Endodermal cell (in vitro differentiated cells): Measurements from ENCODE around the gene NUDT19. TPM values are rescaled to one million over a fixed set of nuclear protein-coding genes. Genes with fewer than 3 reads are reported as not detected.

ENCODE experiments used
- DNase-seq: peaks from one replicate; pipeline ENCODE4 v3.0.0-alpha.2; 2017
- H3K27ac ChIP-seq: 2 replicates; pipeline ENCODE4 v1.5.1; 2013; ENCODE audit warnings: mild to moderate bottlenecking, low read depth, low read length, moderate library complexity
- H3K27me3 ChIP-seq: 2 replicates; pipeline ENCODE4 v1.6.1; 2013; ENCODE audit warnings: mild to moderate bottlenecking, low read length, moderate library complexity; ENCODE audit not compliant: insufficient read depth, control insufficient read depth, poor library complexity, severe bottlenecking
- H3K36me3 ChIP-seq: 2 replicates; pipeline ENCODE4 v1.7.0; 2013; ENCODE audit warnings: mild to moderate bottlenecking, low read length, moderate library complexity; ENCODE audit not compliant: control insufficient read depth, insufficient read depth
- H3K4me1 ChIP-seq: one replicate; pipeline ENCODE4 v1.7.0; 2013; ENCODE audit warnings: low read length; ENCODE audit not compliant: control insufficient read depth, insufficient read depth
- H3K4me3 ChIP-seq: 2 replicates; pipeline ENCODE4 v1.5.1; 2013; ENCODE audit warnings: mild to moderate bottlenecking, low read length, moderate library complexity
- H3K9ac ChIP-seq: 2 replicates; pipeline ENCODE4 v1.6.1; 2013; ENCODE audit warnings: mild to moderate bottlenecking, low read length, moderate library complexity; ENCODE audit not compliant: poor library complexity, severe bottlenecking; ENCODE audit errors: extremely low read depth
- H3K9me3 ChIP-seq: 2 replicates; pipeline ENCODE4 v1.6.1; 2013; ENCODE audit warnings: mild to moderate bottlenecking, low read length, moderate library complexity; ENCODE audit not compliant: control insufficient read depth
- H3K27ac Mint-ChIP-seq: 2 replicates; pipeline ENCODE4 v1.8.0; 2020; ENCODE audit warnings: mixed read lengths
- H3K27me3 Mint-ChIP-seq: 2 replicates; pipeline ENCODE4 v1.8.0; 2021; ENCODE audit warnings: mild to moderate bottlenecking, mixed read lengths; ENCODE audit not compliant: insufficient read depth
- H3K36me3 Mint-ChIP-seq: 2 replicates; pipeline ENCODE4 v1.8.0; 2020; ENCODE audit warnings: low read depth, mixed read lengths
- H3K4me1 Mint-ChIP-seq: 2 replicates; pipeline ENCODE4 v1.8.0; 2020; ENCODE audit warnings: mixed read lengths
- H3K4me3 Mint-ChIP-seq: 2 replicates; pipeline ENCODE4 v1.8.0; 2020; ENCODE audit warnings: mild to moderate bottlenecking, moderate library complexity, mixed read lengths
- H3K9me3 Mint-ChIP-seq: 2 replicates; pipeline ENCODE4 v1.8.0; 2020; ENCODE audit warnings: mild to moderate bottlenecking, mixed read lengths
- WGBS, 2 experiments: methylation state at CpG; one replicate each; pipeline versions ENCODE4 v1.1.5 to v1.1.7; 2013; ENCODE audit warnings: missing lambda C conversion rate in 2 of 2, mixed read lengths in 1 of 2; ENCODE audit not compliant: insufficient coverage in 1 of 2, insufficient read length in 1 of 2; 5-methylcytosine and 5-hydroxymethylcytosine counted together
- total RNA-seq, 2 donors: library from RNA; stranded (reverse); fragmentation: NEBNext Ultra II Directional in 1 of 2; extraction: Animal tissue kit (Norgen Biotek cat#: 25700) in 1 of 2; gene quantifications; 2 replicates in 1 of 2; 3 replicates in 1 of 2; pipeline ENCODE4 v1.2.1, GENCODE V29; 2021
- TF ChIP-seq, protein P1 (sequence below): fragments of 200-600 bp; sonication (generic); conservative IDR thresholded peaks from 2 replicates; pipeline ENCODE4 v1.5.0; 2021; ENCODE audit warnings: antibody characterized with exemption, mild to moderate bottlenecking

Gene NUDT19
- total RNA-seq, 2 donors from 2014 or later, result 5.8 to 6.8 TPM

DNA sequence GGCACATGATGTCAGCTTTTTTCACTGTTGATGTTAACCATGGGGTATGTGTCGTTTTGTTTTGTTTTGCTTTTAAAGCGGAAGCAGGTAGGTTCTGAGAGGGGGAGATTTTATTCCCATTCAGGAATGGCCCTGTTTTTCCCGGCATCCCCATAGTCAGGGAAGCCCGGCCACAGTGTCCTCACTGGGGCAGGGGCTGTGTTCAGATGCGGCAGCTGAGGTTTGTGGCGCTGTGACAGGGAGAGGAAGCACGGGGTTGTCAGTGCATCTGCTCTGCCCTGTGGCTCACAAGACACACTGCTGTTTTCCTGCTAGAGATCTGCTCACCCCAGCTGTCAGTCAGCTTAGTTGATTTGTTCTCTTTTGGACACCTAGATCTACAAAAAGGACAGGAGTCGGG is 44.3 kb upstream of the NUDT19 start:
- peaks cover 51% of the 10 kb centered on the region for H3K36me3 Mint-ChIP-seq
- no peak overlapping the region for H3K4me3 Mint-ChIP-seq
- H3K27me3 Mint-ChIP-seq, result no peaks in the 10 kb centered on the region
- H3K27ac ChIP-seq, result no peak overlapping the region
- no peak overlapping the region for H3K9ac ChIP-seq
- H3K4me3 ChIP-seq, result no peak overlapping the region
- H3K4me1 Mint-ChIP-seq, result peaks cover 4% of the 10 kb centered on the region
- WGBS, 2 experiments, result 93 to 95% methylated on average over 4 to 8 of the region's 8 CpGs
- H3K27me3 ChIP-seq, result no peaks in the 10 kb centered on the region
- DNase-seq, result no peak
- TF ChIP-seq, protein P1, sequence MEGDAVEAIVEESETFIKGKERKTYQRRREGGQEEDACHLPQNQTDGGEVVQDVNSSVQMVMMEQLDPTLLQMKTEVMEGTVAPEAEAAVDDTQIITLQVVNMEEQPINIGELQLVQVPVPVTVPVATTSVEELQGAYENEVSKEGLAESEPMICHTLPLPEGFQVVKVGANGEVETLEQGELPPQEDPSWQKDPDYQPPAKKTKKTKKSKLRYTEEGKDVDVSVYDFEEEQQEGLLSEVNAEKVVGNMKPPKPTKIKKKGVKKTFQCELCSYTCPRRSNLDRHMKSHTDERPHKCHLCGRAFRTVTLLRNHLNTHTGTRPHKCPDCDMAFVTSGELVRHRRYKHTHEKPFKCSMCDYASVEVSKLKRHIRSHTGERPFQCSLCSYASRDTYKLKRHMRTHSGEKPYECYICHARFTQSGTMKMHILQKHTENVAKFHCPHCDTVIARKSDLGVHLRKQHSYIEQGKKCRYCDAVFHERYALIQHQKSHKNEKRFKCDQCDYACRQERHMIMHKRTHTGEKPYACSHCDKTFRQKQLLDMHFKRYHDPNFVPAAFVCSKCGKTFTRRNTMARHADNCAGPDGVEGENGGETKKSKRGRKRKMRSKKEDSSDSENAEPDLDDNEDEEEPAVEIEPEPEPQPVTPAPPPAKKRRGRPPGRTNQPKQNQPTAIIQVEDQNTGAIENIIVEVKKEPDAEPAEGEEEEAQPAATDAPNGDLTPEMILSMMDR, result no peak
- no peaks in the 10 kb centered on the region for H3K4me1 ChIP-seq
- peaks cover 55% of the 10 kb centered on the region for H3K36me3 ChIP-seq
- H3K9me3 ChIP-seq, result no peaks in the 10 kb centered on the region
- H3K27ac Mint-ChIP-seq, result no peak overlapping the region
- H3K9me3 Mint-ChIP-seq, result no peaks in the 10 kb centered on the region

- Histone ChIP-seq H3K9me3 (no peaks in the 10 kb centered on the region), H3K4me3 (no peak overlapping the region), H3K27me3 (no peaks in the 10 kb centered on the region), H3K9ac (no peak overlapping the region), H3K27ac (no peak overlapping the region), H3K4me1 (no peaks in the 10 kb centered on the region), H3K36me3 (peaks cover 37% of the 10 kb centered on the region)
- 92 to 100% methylated on average over 1 to 11 of the region's 11 CpGs for WGBS, 2 experiments
- DNase-seq, result no peak
- no peak overlapping the region for H3K4me3 Mint-ChIP-seq
- no peaks in the 10 kb centered on the region for H3K27me3 Mint-ChIP-seq
- peaks cover 4% of the 10 kb centered on the region for H3K4me1 Mint-ChIP-seq
- H3K27ac Mint-ChIP-seq, result no peak overlapping the region
- TF ChIP-seq, protein P1, result no peak
- no peaks in the 10 kb centered on the region for H3K9me3 Mint-ChIP-seq
- peaks cover 41% of the 10 kb centered on the region for H3K36me3 Mint-ChIP-seq
Observed at GRCh38 chr19:32649751-32650150, 41.9 kb upstream of the NUDT19 start.

DNA sequence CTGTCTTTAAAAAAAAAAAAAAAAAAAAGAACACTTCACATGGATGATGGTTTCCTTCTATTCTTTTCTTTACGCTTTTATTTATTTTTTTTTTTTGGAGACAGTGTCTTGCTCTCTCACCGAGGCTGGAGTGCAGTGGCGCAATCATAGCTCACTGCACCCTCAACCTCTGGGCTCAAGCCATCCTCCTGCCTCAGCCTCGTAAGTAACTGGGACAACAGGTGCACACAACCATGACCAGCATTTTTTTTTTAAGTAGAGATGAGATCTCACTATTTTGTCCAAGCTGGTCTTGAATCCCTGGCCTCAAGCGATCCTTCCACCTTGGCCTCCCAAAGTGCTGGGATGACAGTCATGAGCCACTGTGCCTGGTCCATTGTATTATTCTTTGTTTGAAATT is 41.0 kb upstream of the NUDT19 start:
- Histone ChIP-seq H3K27me3 (no peaks in the 10 kb centered on the region), H3K4me3 (no peak overlapping the region), H3K4me1 (no peaks in the 10 kb centered on the region), H3K36me3 (peaks cover 42% of the 10 kb centered on the region), H3K9me3 (no peaks in the 10 kb centered on the region), H3K27ac (no peak overlapping the region), H3K9ac (no peak overlapping the region)
- TF ChIP-seq, protein P1, result no peak
- no peak overlapping the region for H3K27ac Mint-ChIP-seq
- H3K4me3 Mint-ChIP-seq, result no peak overlapping the region
- peaks cover 49% of the 10 kb centered on the region for H3K36me3 Mint-ChIP-seq
- WGBS, 2 experiments, result 97 to 100% methylated on average over 1 to 4 of the region's 5 CpGs
- DNase-seq, result no peak
- H3K9me3 Mint-ChIP-seq, result no peaks in the 10 kb centered on the region
- H3K27me3 Mint-ChIP-seq, result no peaks in the 10 kb centered on the region
- H3K4me1 Mint-ChIP-seq, result peaks cover 4% of the 10 kb centered on the region
